ENCODE results near the gene ULK4. TPM values are rescaled to one million over a fixed set of nuclear protein-coding genes. Genes with fewer than 3 reads are reported as not detected.

ULK4 gene
- total and polyA plus RNA-seq, 2 of the 4 experiments (the other 2 are of a cell fraction) = 2.7 to 5.0 TPM

GRCh38 chr3:41999909-42000308 lies 38.0 kb upstream of the ULK4 start:
- no peak overlapping the region for H3K4ac ChIP-seq (ENCODE audit: low read depth, low read length)
- peaks cover 2% of the 10 kb centered on the region for H3K9me3 ChIP-seq (ENCODE audit: control insufficient read depth, insufficient read depth, low read length)
- no peaks in the 10 kb centered on the region for H3K27me3 ChIP-seq (ENCODE audit: control insufficient read depth, insufficient read depth, low read length)
- H4K91ac ChIP-seq (ENCODE audit: insufficient read depth, low read depth, low read length) = no peak overlapping the region
- H3K4me3 ChIP-seq (ENCODE audit: insufficient read depth, low read depth, low read length) = no peak overlapping the region
- no peak overlapping the region for H2BK15ac ChIP-seq (ENCODE audit: low read depth, low read length)
- no peak overlapping the region for H2BK120ac ChIP-seq (ENCODE audit: low read depth, low read length)
- H3K56ac ChIP-seq (ENCODE audit: extremely low read depth, insufficient read depth, low read length) = no peak overlapping the region
- H3K4me2 ChIP-seq (ENCODE audit: low read depth, low read length) = no peak overlapping the region
- H3K79me1 ChIP-seq (ENCODE audit: low read depth in 1 of 2, low read length in 2 of 2) = no peaks in the 10 kb centered on the region
- H4K8ac ChIP-seq (ENCODE audit: low read depth in 2 of 2, low read length in 2 of 2) = no peak overlapping the region
- H2AK9ac ChIP-seq (replicated peaks; ENCODE audit: low read depth, low read length, poor library complexity) = no peak overlapping the region
- TF ChIP-seq MXI1 (IDR thresholded peaks at IDR 0.05; ENCODE audit: borderline replicate concordance, low read depth, low read length) (no peak), RCOR1 (IDR thresholded peaks at IDR 0.05; ENCODE audit: insufficient replicate concordance, low read length) (no peak), BHLHE40 (IDR thresholded peaks at IDR 0.05; ENCODE audit: low read depth, low read length) (no peak), MAZ (IDR thresholded peaks at IDR 0.05; ENCODE audit: borderline replicate concordance, low read depth, low read length) (no peak), RFX5 (IDR thresholded peaks at IDR 0.05; ENCODE audit: low read depth, low read length) (no peak), SMC3 (IDR thresholded peaks at IDR 0.05; ENCODE audit: low read depth, low read length) (no peak), CEBPB (IDR thresholded peaks at IDR 0.05; ENCODE audit: low read depth, low read length) (no peak)
- H3K18ac ChIP-seq (ENCODE audit: low read depth, low read length) = no peak overlapping the region
- in situ Hi-C loops (cut with MboI; ENCODE audit: low sequenced_read_pairs) = no loop called here
- no peaks in the 10 kb centered on the region for H3K9me1 ChIP-seq (ENCODE audit: insufficient read depth, low read length)
- intact Hi-C loops (cut with micrococcal nuclease) = no loop called here
- no TSS peak for BruUV-seq (replicated peaks)
- H2BK20ac ChIP-seq (ENCODE audit: low read depth, low read length) = no peak overlapping the region
- no peak overlapping the region for H3K27ac ChIP-seq (ENCODE audit: insufficient read depth, low read length)
- H4K5ac ChIP-seq (ENCODE audit: low read depth, low read length) = no peak overlapping the region
- no peak for ATAC-seq (ENCODE audit: low read depth)
- H3K36me3 ChIP-seq (ENCODE audit: control insufficient read depth, insufficient read depth, low read length) = no peaks in the 10 kb centered on the region
- ChIA-PET POLR2A (ENCODE audit: unreplicated experiment) (interaction anchor here (0.6 kb wide), 1 partner anchor 751 kb away, joined by 4 read pairs; no protein-coding TSS in a partner anchor), CTCF (interaction anchor here (0.6 kb wide), 1 partner anchor 1345 kb away, joined by 5 read pairs; no protein-coding TSS in a partner anchor)
- H2AFZ ChIP-seq (replicated peaks; ENCODE audit: low read length, poor library complexity) = no peak overlapping the region
- H2BK5ac ChIP-seq (ENCODE audit: low read depth, low read length, poor library complexity, severe bottlenecking) = no peak overlapping the region
- no peak for DNase-seq
- no peak overlapping the region for H3K14ac ChIP-seq (replicated peaks; ENCODE audit: low read depth, low read length)
- no peaks in the 10 kb centered on the region for H3K4me1 ChIP-seq (ENCODE audit: control insufficient read depth, insufficient read depth, low read length)
- no peak overlapping the region for H2AK5ac ChIP-seq (ENCODE audit: low read depth, low read length)
- H3K9ac ChIP-seq (ENCODE audit: low read depth, low read length) = no peak overlapping the region
- no peaks in the 10 kb centered on the region for H4K20me1 ChIP-seq (ENCODE audit: insufficient read depth, low read length)
- dilution Hi-C loops (cut with HindIII; ENCODE audit: low sequenced_read_pairs, unreplicated experiment) = no loop called here
- WGBS, 2 experiments (ENCODE audit: extremely low coverage in 2 of 2, insufficient read length in 1 of 2) = no CpG with 5 or more reads among the region's 1 CpG
- H3K23ac ChIP-seq (ENCODE audit: low read depth, low read length) = no peak overlapping the region
